ENCODE data around the gene NPIPA7.
"Not testable (repeated sequence)": the region's sequence is repeated elsewhere in the genome, so short reads cannot be mapped to it uniquely, and the experiment has no call there.

Gene NPIPA7

DNA sequence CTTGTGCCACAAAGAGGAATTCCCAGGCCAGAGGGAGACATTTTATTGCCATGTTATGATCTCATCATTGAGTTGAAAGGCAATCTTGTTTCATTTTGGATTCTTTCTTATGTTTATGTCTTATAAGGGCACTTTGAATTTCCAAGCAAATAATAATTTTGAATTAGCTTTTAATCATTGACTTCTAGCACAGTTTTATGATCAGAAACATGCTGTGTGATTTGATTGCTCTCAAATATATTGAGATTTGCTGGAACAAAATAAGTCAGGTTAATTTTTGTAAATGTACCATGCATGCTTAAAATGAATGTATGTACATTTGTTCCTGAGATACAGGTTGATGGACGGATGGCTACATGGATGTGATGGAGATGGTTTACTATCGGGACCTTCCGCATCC lies at the start of gene NPIPA7:
NPIPA7 (plus strand) TSS at position 301 of the 400 bp plus-strand sequence. CDS start 105 bp downstream, outside the sequence.
- not testable (repeated sequence) for H3K9me3 Mint-ChIP-seq; ATAC-seq (replicated peaks); DNase-seq; H3K36me3 Mint-ChIP-seq; H3K4me3 Mint-ChIP-seq; H3K4me1 Mint-ChIP-seq; H3K27ac Mint-ChIP-seq; H3K27me3 Mint-ChIP-seq

DNA sequence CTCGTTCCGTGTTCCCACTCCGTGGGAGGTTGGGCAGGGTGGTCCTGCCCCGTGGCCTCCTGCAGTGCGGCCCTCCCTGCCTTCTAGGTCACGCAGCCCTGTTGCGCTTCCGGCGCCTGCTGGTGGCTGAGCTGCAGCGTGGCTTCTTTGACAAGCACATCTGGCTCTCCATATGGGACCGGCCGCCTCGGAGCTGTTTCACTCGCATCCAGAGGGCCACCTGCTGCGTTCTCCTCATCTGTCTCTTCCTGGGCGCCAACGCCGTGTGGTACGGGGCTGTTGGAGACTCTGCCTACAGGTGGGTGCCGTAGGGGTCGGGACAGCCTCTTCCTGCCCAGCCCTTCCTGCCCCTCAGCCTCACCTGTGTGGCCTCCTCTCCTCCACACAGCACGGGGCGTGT lies 47.5 kb upstream of the NPIPA7 start:
- H3K36me3 Mint-ChIP-seq; H3K27ac Mint-ChIP-seq; H3K4me3 Mint-ChIP-seq; H3K27me3 Mint-ChIP-seq; DNase-seq; H3K9me3 Mint-ChIP-seq; H3K4me1 Mint-ChIP-seq; ATAC-seq (replicated peaks): not testable (repeated sequence)

DNA sequence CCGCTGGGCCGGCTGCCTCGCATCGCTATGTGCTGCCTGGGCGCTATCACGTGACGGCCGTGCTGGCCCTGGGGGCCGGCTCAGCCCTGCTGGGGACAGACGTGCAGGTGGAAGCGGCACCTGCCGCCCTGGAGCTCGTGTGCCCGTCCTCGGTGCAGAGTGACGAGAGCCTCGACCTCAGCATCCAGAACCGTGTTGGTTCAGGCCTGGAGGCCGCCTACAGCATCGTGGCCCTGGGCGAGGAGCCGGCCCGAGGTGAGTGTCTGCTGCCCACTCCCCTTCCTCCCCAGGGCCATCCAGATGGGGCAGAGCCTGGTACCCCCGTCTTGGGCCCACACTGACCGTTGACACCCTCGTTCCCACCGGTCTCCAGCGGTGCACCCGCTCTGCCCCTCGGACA lies 21.4 kb upstream of the NPIPA7 start:
- not testable (repeated sequence) for ATAC-seq (replicated peaks); H3K36me3 Mint-ChIP-seq; H3K9me3 Mint-ChIP-seq; DNase-seq; H3K4me3 Mint-ChIP-seq; H3K4me1 Mint-ChIP-seq; H3K27me3 Mint-ChIP-seq; H3K27ac Mint-ChIP-seq

DNA sequence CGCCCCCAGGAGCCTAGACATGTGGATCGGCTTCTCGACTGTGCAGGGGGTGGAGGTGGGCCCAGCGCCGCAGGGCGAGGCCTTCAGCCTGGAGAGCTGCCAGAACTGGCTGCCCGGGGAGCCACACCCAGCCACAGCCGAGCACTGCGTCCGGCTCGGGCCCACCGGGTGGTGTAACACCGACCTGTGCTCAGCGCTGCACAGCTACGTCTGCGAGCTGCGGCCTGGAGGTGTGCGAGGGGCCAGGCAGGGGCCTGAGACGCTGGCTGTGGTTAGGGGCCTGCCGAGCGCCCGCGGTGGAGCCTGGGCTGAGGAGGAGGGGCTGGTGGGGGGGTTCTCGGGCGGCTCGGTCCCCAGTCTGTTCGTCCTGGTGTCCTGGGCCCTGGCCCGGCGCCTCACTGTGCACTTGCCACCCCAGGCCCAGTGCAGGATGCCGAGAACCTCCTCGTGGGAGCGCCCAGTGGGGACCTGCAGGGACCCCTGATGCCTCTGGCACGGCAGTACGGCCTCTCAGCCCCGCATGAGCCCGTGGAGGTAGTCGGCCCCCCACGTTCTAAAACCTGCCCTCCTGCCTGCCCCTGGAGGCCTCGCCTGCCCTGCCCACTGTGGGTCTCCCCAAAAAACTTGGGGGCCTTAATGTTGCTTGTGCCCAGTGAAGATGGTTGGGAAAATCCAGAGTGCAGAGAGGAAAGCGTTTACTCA lies 20.2 kb upstream of the NPIPA7 start:
- not testable (repeated sequence) for H3K36me3 Mint-ChIP-seq; H3K27me3 Mint-ChIP-seq; ATAC-seq (replicated peaks); H3K27ac Mint-ChIP-seq; H3K9me3 Mint-ChIP-seq; H3K4me1 Mint-ChIP-seq; H3K4me3 Mint-ChIP-seq; DNase-seq

DNA sequence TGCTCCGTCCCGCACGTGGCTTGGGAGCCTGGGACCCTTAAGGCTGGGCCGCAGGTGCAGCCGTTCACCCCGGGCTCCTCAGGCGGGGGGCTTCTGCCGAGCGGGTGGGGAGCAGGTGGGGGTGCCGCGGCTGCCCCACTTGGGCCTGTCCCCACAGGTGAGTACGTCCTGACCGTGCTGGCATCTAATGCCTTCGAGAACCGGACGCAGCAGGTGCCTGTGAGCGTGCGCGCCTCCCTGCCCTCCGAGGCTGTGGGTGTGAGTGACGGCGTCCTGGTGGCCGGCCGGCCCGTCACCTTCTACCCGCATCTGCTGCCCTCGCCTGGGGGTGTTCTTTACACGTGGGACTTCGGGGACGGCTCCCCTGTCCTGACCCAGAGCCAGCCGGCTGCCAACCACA lies 15.3 kb upstream of the NPIPA7 start:
- H3K27me3 Mint-ChIP-seq; H3K9me3 Mint-ChIP-seq; H3K36me3 Mint-ChIP-seq; H3K4me1 Mint-ChIP-seq; DNase-seq; H3K4me3 Mint-ChIP-seq; H3K27ac Mint-ChIP-seq; ATAC-seq (replicated peaks): not testable (repeated sequence)

DNA sequence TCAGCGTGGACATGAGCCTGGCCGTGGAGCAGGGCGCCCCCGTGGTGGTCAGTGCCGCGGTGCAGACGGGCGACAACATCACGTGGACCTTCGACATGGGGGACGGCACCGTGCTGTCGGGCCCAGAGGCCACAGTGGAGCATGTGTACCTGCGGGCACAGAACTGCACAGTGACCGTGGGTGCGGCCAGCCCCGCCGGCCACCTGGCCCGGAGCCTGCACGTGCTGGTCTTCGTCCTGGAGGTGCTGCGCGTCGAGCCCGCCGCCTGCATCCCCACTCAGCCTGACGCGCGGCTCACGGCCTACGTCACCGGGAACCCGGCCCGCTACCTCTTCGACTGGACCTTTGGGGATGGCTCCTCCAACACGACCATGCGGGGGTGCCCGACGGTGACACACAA lies 14.8 kb upstream of the NPIPA7 start:
- ATAC-seq (replicated peaks); DNase-seq; H3K4me1 Mint-ChIP-seq; H3K36me3 Mint-ChIP-seq; H3K27ac Mint-ChIP-seq; H3K9me3 Mint-ChIP-seq; H3K4me3 Mint-ChIP-seq; H3K27me3 Mint-ChIP-seq: not testable (repeated sequence)

DNA sequence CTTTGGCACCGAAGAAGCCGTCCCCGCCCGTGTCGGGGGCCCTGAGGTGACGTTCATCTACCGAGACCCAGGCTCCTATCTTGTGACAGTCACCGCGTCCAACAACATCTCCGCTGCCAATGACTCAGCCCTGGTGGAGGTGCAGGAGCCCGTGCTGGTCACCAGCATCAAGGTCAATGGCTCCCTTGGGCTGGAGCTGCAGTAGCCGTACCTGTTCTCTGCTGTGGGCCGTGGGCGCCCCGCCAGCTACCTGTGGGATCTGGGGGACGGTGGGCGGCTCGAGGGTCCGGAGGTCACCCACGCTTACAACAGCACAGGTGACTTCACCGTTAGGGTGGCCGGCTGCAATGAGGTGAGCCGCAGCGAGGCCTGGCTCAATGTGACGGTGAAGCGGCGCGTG lies 14.2 kb upstream of the NPIPA7 start:
- not testable (repeated sequence) for H3K27me3 Mint-ChIP-seq; H3K36me3 Mint-ChIP-seq; DNase-seq; ATAC-seq (replicated peaks); H3K4me1 Mint-ChIP-seq; H3K4me3 Mint-ChIP-seq; H3K9me3 Mint-ChIP-seq; H3K27ac Mint-ChIP-seq

DNA sequence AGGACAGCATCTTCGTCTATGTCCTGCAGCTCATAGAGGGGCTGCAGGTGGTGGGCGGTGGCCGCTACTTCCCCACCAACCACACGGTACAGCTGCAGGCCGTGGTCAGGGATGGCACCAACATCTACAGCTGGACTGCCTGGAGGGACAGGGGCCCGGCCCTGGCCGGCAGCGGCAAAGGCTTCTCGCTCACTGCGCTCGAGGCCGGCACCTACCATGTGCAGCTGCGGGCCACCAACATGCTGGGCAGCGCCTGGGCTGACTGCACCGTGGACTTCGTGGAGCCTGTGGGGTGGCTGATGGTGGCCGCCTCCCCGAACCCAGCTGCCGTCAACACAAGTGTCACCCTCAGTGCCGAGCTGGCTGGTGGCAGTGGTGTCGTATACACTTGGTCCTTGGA lies 13.6 kb upstream of the NPIPA7 start:
- ATAC-seq (replicated peaks); H3K4me1 Mint-ChIP-seq; H3K27ac Mint-ChIP-seq: not testable (repeated sequence)

DNA sequence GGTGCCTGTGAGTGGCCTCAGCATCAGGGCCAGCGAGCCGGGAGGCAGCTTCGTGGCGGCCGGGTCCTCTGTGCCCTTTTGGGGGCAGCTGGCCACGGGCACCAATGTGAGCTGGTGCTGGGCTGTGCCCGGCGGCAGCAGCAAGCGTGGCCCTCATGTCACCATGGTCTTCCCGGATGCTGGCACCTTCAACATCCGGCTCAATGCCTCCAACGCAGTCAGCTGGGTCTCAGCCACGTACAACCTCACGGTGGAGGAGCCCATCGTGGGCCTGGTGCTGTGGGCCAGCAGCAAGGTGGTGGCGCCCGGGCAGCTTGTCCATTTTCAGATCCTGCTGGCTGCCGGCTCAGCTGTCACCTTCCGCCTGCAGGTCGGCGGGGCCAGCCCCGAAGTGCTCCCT lies 13.1 kb upstream of the NPIPA7 start:
- H3K9me3 Mint-ChIP-seq; DNase-seq; H3K27me3 Mint-ChIP-seq; H3K4me3 Mint-ChIP-seq; ATAC-seq (replicated peaks); H3K4me1 Mint-ChIP-seq; H3K36me3 Mint-ChIP-seq; H3K27ac Mint-ChIP-seq: not testable (repeated sequence)

More for the DNA sequence above, 13.6 kb upstream of the NPIPA7 start:
- H3K36me3 Mint-ChIP-seq, H3K27me3 Mint-ChIP-seq, DNase-seq, H3K4me3 Mint-ChIP-seq, H3K9me3 Mint-ChIP-seq: not testable (repeated sequence)

DNA sequence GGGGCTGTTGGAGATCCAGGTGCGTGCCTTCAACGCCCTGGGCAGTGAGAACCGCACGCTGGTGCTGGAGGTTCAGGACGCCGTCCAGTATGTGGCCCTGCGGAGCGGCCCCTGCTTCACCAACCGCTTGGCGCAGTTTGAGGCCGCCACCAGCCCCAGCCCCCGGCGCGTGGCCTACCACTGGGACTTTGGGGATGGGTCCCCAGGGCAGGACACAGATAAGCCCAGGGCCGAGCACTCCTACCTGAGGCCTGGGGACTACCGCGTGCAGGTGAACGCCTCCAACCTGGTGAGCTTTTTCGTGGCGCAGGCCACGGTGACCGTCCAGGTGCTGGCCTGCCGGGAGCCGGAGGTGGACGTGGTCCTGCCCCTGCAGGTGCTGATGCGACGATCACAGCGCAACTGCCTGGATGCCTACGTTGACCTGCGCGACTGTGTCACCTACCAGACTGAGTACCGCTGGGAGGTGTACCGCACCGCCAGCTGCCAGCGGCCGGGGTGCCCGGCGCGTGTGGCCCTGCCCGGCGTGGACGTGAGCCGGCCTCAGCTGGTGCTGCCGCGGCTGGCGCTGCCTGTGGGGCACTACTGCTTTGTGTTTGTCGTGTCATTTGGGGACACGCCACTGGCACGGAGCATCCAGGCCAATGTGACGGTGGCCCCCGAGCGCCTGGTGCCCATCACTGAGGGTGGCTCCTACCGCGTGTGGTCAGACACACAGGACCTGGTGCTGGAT lies 12.2 kb upstream of the NPIPA7 start:
- DNase-seq; ATAC-seq (replicated peaks); H3K27me3 Mint-ChIP-seq; H3K4me1 Mint-ChIP-seq; H3K9me3 Mint-ChIP-seq; H3K36me3 Mint-ChIP-seq; H3K27ac Mint-ChIP-seq; H3K4me3 Mint-ChIP-seq: not testable (repeated sequence)

DNA sequence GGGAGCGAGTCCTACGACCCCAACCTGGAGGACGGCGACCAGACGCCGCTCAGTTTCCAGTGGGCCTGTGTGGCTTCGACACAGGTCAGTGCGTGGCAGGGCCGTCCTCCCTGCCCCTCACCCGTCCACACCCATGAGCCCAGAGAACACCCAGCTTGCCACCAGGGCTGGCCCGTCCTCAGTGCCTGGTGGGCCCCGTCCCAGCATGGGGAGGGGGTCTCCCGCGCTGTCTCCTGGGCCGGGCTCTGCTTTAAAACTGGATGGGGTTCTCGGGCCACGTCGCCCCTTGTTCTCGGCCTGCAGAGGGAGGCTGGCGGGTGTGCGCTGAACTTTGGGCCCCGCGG lies 11.7 kb upstream of the NPIPA7 start:
- not testable (repeated sequence) for DNase-seq; H3K27me3 Mint-ChIP-seq; H3K36me3 Mint-ChIP-seq; H3K27ac Mint-ChIP-seq; H3K4me3 Mint-ChIP-seq; H3K4me1 Mint-ChIP-seq; H3K9me3 Mint-ChIP-seq; ATAC-seq (replicated peaks)

DNA sequence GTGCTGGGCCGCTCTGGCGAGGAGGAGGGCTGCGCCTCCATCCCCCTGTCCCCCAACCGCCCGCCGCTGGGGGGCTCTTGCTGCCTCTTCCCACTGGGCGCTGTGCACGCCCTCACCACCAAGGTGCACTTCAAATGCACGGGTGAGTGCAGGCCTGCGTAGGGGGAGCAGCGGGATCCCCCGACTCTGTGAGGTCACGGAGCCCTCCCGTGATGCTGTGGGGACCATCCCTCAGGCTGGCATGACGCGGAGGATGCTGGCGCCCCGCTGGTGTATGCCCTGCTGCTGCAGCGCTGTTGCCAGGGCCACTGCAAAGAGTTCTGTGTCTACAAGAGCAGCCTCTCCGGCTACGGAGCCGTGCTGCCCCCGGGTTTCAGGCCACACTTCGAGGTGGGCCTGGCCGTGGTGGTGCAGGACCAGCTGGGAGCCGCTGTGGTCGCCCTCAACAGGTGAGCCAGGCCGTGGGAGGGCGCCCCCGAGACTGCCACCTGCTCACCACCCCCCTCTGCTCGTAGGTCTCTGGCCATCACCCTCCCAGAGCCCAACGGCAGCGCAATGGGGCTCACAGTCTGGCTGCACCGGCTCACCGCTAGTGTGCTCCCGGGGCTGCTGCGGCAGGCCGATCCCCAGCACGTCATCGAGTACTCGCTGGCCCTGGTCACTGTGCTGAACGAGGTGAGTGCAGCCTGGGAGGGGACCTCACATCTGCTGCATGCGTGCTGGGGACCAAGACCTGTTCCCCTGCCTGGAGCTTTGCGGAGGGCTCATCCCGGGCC lies 9.7 kb upstream of the NPIPA7 start:
- H3K4me3 Mint-ChIP-seq; H3K27me3 Mint-ChIP-seq; H3K9me3 Mint-ChIP-seq; H3K4me1 Mint-ChIP-seq; ATAC-seq (replicated peaks); H3K27ac Mint-ChIP-seq; DNase-seq; H3K36me3 Mint-ChIP-seq: not testable (repeated sequence)

DNA sequence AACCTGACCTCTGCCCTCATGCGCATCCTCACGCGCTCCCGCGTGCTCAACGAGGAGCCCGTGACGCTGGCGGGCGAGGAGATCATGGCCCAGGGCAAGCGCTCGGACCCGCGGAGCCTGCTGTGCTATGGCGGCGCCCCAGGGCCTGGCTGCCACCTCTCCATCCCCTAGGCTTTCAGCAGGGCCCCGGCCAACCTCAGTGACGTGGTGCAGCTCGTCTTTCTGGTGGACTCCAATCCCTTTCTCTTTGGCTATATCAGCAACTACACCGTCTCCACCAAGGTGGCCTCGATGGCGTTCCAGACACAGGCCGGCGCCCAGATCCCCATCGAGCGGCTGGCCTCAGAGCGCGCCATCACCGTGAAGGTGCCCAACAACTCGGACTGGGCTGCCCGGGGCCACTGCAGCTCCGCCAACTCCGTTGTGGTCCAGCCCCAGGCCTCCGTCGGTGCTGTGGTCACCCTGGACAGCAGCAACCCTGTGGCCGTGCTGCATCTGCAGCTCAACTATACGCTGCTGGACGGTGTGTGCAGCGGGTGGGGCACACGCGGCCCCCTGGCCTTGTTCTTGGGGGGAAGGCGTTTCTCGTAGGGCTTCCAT lies 7.7 kb upstream of the NPIPA7 start:
- H3K9me3 Mint-ChIP-seq; H3K4me3 Mint-ChIP-seq; H3K4me1 Mint-ChIP-seq; H3K36me3 Mint-ChIP-seq; H3K27me3 Mint-ChIP-seq; ATAC-seq (replicated peaks); H3K27ac Mint-ChIP-seq; DNase-seq: not testable (repeated sequence)

DNA sequence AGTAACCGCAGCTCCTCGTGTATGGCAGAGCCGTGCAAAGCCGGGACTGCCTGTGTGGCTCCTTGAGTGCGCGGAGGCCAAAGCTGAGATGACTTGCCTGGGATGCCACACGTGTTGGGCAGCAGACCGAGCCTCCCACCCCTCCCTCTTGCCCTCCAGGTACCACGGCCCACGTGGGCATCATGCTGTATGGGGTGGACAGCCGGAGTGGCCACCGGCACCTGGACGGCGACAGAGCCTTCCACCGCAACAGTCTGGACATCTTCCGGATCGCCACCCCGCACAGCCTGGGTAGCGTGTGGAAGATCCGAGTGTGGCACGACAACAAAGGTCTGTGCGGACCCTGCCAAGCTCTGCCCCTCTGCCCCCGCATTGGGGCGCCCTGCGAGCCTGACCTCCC lies 4.7 kb upstream of the NPIPA7 start:
- H3K9me3 Mint-ChIP-seq; H3K27ac Mint-ChIP-seq; DNase-seq; H3K36me3 Mint-ChIP-seq; ATAC-seq (replicated peaks); H3K27me3 Mint-ChIP-seq; H3K4me1 Mint-ChIP-seq; H3K4me3 Mint-ChIP-seq: not testable (repeated sequence)

Data from stimulated activated naive B cell treated with anti-CD40 and anti-IgM and Interleukin-4, amounts not matched to agents 10 μg/mL and 1 μg/mL and 100 μg/mL, for 72 hours (primary cell).